Kidney epithelial cell (primary cell): ENCODE data around the gene KRTAP5-10. TPM values are rescaled to one million over a fixed set of nuclear protein-coding genes. Genes with fewer than 3 reads are reported as not detected.
"Not testable (repeated sequence)": the region's sequence is repeated elsewhere in the genome, so short reads cannot be mapped to it uniquely, and the experiment has no call there.

Experiments used
- DNase-seq: peaks from one replicate; pipeline ENCODE4 v3.0.0-alpha.2; 2010; ENCODE audit warnings: low read depth
- H3K27me3 ChIP-seq: 2 replicates; pipeline ENCODE4 v1.6.0; 2011; ENCODE audit warnings: low read length; ENCODE audit not compliant: control insufficient read depth, insufficient read depth
- H3K36me3 ChIP-seq: 2 replicates; pipeline ENCODE4 v1.5.1; 2011; ENCODE audit warnings: low read length; ENCODE audit not compliant: control insufficient read depth, insufficient read depth
- H3K4me3 ChIP-seq: 2 replicates; pipeline ENCODE4 v1.5.1; 2011; ENCODE audit warnings: low read depth, mild to moderate bottlenecking, control low read depth, low read length
- total RNA-seq: library from RNA; depleted of rRNA; stranded (reverse); fragments of >200 nt; gene quantifications from 2 replicates; pipeline ENCODE4 v1.2.3, GENCODE V29; 2015
- TF ChIP-seq, protein P1 (sequence below): IDR thresholded peaks from 2 replicates; pipeline ENCODE4 v1.5.1; 2011; ENCODE audit warnings: mild to moderate bottlenecking, moderate library complexity, low read length, control low read depth, inconsistent platforms; ENCODE audit not compliant: insufficient read depth, poor library complexity, severe bottlenecking

KRTAP5-10 gene
- total RNA-seq, 1 donor from 2014 or later, result not detected

DNA sequence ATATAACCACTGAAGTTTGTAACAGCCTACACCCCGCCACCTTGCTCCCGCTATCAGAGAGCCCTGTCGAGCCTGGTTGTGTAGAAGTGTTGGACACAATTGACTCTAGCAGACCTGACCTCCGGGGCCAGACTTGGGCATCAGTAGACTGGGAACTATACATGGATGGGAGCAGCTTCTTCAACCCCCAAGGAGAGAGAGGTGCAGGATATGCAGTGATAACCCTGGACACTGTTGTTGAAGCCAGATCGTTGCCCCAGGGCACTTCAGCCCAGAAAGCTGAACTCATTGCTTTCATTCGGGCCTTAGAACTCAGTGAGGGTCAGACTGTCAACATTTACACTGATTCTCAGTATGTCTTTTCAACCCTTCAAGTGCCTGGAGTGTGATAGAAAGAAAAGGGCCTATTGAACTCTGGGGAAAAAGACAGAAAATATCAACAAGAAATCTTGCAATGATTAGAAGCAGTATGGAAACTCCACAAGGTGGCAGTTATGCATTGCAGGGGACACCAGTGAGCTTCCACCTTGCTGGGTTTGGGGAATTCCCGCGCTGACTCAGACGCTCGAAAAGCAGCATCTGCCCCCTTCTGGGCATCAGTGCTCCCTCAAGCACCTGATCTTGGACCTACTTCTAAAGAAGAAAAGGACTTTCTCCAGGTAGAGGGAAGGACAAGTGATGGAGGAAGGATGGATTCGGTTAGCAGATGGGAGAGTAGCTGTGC is 23.6 kb downstream of the KRTAP5-10 start:
- H3K27me3 ChIP-seq, H3K36me3 ChIP-seq, DNase-seq, H3K4me3 ChIP-seq: not testable (repeated sequence)
- TF ChIP-seq, protein P1, sequence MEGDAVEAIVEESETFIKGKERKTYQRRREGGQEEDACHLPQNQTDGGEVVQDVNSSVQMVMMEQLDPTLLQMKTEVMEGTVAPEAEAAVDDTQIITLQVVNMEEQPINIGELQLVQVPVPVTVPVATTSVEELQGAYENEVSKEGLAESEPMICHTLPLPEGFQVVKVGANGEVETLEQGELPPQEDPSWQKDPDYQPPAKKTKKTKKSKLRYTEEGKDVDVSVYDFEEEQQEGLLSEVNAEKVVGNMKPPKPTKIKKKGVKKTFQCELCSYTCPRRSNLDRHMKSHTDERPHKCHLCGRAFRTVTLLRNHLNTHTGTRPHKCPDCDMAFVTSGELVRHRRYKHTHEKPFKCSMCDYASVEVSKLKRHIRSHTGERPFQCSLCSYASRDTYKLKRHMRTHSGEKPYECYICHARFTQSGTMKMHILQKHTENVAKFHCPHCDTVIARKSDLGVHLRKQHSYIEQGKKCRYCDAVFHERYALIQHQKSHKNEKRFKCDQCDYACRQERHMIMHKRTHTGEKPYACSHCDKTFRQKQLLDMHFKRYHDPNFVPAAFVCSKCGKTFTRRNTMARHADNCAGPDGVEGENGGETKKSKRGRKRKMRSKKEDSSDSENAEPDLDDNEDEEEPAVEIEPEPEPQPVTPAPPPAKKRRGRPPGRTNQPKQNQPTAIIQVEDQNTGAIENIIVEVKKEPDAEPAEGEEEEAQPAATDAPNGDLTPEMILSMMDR, result peak; percentile 4

DNA sequence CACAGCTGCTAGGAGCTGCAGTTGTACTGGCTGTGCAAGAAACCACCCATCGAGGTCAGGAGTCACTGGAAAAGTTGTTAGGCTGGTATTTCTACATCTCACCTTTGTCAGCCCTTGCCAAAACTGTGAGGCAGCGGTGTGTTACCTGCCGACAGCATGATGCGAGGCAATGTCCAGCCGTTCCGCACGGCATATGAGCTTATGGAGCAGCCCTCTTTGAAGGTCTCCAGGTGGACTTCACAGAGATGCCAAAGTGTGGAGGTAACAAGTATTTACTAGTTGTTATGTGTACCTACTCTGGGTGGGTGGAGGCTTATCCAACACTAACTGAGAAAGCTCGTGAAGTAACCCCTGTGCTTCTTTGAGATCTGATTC is 24.2 kb downstream of the KRTAP5-10 start:
- not testable (repeated sequence) for H3K4me3 ChIP-seq, H3K27me3 ChIP-seq, DNase-seq, H3K36me3 ChIP-seq

DNA sequence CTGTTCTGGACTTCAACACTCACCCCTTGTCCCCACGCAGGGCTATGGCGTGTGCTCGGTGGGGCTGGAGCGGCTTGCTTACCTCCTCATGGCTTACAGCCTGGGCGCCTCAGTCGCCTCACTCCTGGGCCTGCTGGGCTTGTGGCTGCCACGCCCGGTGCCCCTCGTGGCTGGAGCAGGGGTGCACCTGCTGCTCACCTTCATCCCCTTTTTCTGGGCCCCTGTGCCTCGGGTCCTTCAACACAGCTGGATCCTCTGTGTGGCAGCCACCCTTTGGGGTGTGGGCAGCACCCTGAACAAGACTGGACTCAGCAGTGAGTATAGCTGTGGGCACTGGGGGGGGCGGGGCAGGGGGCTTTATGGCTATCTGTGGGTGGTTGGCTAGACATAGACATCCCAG is 37.9 kb downstream of the KRTAP5-10 start:
- H3K4me3 ChIP-seq, DNase-seq, H3K36me3 ChIP-seq: not testable (repeated sequence)
- H3K27me3 ChIP-seq, result peaks cover 13% of the 10 kb centered on the region

DNA sequence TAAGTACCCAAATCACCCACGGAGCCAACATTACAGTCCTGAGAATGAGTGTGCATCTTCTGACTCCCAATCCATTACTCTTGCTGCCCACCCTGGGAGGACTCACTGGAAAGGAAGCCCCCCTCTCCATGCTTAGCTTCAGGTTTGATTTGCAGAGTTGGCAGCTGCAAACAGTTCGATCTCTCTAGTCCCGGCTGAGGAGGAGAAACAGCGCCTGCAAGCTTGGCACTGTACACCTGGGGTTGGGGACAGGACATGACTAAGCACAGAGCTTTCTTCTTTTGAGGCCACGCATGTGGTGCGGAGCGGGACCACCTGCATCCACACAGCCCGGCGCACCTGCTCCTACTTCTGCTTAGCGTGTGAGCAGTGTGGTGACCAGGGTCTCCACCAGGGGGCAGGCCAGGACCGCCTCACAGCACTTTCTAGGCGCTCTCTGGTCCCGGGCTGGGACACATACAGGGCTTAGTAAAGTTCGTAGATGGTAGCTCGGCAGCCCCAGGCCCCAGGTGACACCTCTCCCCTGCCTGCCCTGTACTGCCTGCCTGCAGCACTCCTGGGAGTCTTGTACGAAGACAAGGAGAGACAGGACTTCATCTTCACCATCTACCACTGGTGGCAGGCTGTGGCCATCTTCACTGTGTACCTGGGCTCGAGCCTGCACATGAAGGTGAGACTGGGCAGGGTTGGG is 39.6 kb downstream of the KRTAP5-10 start:
- DNase-seq, H3K36me3 ChIP-seq, H3K4me3 ChIP-seq: not testable (repeated sequence)
- H3K27me3 ChIP-seq, result peaks cover 14% of the 10 kb centered on the region

DNA sequence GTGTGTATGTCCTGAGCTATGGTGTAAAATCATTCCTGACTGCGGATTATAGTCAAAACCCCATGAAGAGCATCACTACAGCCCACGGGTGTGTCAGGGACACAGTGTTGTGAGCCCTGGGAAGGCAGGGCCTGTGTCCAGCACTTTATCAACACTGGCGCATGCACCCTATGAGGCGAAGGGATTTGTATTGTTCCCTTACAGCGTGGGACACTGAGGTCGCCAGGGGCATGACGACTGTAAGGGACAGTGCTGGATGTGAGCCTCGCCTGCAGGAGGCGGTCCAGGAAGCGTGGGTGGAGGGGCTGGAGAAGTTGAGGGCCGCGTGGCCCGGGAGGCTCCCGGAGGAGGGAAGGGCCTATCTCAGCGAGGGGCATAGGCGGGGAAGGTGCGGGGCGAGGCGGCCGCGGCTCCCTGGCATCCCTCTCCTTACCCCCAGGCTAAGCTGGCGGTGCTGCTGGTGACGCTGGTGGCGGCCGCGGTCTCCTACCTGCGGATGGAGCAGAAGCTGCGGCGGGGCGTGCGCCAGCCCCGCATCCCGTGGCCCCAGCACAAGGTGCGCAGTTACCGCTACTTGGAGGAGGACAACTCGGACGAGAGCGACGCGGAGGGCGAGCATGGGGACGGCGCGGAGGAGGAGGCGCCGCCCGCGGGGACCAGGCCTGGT is 41.6 kb downstream of the KRTAP5-10 start:
- DNase-seq, H3K36me3 ChIP-seq, H3K4me3 ChIP-seq: not testable (repeated sequence)
- peaks cover 14% of the 10 kb centered on the region for H3K27me3 ChIP-seq

DNA sequence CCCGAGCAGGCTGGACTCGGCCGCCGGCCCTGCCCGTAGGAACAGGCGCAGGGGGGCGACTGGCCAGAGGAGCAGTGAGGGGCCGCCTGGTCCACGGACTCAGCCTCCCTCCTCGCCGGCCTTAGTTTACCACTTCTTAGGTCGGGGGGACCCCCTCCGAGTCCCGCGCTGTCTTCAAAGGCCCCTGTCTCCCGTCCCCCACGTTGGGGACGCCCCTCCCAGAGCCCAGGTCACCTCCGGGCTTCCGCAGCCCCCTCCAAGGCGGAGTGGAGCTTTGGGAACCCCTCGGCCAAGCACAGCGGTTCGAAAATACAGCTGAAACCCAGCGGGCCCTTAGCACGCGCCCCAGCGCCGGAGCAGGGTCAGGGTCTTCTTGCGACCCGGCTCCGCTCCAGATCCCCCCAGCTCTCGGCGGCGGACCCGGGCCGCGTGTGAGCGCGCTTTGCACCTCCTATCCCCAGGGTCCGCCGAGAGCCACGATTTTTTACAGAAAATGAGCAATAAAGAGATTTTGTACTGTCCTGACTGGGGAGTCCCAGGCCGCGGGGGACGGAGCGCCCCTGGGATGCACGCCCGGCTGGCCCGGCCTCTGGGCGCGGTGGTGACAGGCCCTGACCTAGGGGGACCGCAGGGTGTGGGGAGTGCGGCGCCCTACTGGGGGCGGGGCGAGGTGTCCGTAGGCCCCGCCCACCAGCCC is 42.3 kb downstream of the KRTAP5-10 start:
- not testable (repeated sequence) for H3K36me3 ChIP-seq, DNase-seq, H3K4me3 ChIP-seq
- H3K27me3 ChIP-seq, result peaks cover 14% of the 10 kb centered on the region

DNA sequence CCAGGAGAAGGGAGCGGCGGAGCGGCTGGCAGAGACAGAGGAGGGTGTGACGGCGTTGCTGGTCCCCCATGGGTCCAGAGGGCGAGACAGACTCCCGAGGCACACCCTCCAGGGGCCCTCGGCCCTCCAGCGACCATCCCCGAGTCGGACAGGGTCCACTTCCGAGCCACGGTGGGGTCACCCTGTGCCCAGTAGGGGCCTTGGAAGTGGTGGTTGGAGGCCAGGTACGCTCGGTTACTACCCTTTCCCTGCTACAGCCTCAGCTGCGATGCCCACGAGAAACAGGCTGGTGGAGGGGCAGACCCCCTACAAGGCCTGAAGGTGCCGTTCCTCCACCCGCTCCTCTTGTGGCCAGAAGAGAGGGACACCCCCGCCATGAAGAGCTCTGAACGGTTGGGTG is 42.9 kb downstream of the KRTAP5-10 start:
- H3K27me3 ChIP-seq, result peaks cover 14% of the 10 kb centered on the region
- DNase-seq, H3K36me3 ChIP-seq, H3K4me3 ChIP-seq: not testable (repeated sequence)

DNA sequence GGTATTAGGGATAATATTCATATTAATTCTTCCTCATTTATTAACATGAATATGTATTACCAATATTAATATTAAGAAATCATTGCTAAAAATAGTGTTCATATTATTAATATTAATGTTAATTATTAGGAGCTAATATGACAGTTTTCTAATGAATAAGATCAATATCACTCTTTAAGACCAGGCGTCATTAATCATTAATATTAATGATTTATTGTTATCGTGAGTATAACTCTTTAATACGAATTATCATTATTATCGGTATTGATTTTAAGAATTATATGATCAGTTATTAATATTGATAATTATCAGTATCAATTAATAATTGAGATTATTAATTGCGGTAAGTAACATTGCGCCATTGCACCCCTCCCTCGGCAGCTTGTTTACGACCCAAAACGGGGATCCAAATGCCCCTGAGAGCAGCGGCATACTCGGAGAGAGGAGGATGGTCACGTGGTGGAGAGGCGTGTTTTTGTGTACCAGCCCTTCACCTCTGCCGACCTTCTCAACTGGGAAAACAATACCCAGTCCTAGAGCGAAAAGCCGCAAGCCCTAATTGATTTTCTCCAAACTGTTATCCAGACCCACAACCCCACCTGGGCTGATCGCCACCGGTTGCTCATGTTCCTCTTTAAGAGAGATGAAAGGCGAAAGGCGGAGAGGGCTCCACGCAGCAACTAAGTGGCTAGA is 46.0 kb downstream of the KRTAP5-10 start:
- peaks cover 14% of the 10 kb centered on the region for H3K27me3 ChIP-seq
- not testable (repeated sequence) for H3K4me3 ChIP-seq, H3K36me3 ChIP-seq, DNase-seq

DNA sequence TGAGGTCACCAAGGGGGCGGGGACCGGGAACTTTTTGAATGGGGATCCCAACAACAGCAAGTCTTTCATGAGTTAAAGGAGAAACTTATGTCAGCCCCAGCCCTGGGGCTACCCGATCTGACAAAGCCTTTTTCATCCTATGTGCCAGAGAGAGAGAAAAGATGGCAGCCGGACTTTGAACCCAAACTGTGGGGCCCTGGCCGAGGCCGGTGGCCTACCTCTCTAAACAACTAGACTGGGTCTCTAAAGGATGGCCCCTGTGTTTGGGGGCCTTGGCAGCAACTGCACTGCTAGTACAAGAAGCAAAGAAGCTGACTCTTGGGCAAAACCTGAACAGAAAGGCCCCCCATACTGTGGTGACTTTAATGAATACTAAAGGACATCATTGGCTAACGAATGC is 48.6 kb downstream of the KRTAP5-10 start:
- not testable (repeated sequence) for H3K27me3 ChIP-seq, H3K4me3 ChIP-seq, H3K36me3 ChIP-seq, DNase-seq

DNA sequence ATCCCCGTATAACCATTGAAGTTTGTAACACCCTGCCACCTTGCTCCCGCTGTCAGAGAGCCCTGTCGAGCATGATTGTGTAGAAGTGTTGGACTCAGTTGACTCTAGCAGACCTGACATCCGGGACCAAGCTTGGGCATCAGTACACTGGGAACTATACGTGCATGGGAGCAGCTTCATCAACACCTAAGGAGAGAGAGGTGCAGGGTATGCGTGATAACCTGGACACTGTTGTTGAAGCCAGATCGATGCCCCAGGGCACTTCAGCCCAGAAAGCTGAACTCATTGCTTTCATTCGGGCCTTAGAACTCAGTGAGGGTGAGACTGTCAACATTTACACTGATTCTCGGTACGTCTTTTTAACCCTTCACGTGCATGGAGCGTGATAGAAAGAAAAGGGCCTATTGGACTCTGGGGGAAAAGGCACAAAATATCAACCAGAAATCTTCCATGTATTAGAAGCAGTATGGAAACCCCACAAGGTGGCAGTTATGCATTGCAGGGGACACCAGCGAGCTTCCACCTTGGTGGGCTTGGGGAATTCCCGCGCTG is 49.1 kb downstream of the KRTAP5-10 start:
- H3K36me3 ChIP-seq, H3K4me3 ChIP-seq, H3K27me3 ChIP-seq, DNase-seq: not testable (repeated sequence)

DNA sequence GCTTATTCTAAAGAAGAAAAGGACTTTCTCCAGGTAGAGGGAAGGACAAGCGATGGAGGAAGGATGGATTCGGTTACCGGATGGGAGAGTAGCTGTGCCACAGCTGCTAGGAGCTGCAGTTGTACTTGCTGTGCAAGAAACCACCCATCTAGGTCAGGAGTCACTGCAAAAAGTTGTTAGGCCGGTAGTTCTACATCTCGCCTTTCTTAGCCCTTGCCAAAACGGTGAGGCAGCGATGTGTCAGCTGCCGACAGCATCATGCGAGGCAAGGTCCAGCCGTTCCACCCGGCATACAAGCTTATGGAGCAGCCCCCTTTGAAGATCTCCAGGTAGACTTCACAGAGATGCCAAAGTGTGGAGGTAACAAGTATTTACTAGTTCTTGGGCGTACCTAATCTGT is 49.6 kb downstream of the KRTAP5-10 start:
- not testable (repeated sequence) for H3K4me3 ChIP-seq, H3K36me3 ChIP-seq, H3K27me3 ChIP-seq
- DNase-seq, result peak; percentile 5
